Hepatocyte (in vitro differentiated cells): Measurements from ENCODE around the gene TMPRSS7.

ENCODE experiments used
- EZH2 ChIP-seq: fragments of 200-600 bp; sonication (generic); IDR thresholded peaks from 2 replicates; pipeline ENCODE4 v1.6.1; 2016; ENCODE audit warnings: antibody characterized with exemption, mild to moderate bottlenecking, borderline replicate concordance
- EZH2phosphoT487 ChIP-seq: fragments of 200-600 bp; sonication (generic); IDR thresholded peaks from one replicate; pipeline ENCODE4 v1.6.1; 2018; ENCODE audit warnings: antibody characterized with exemption, mild to moderate bottlenecking, low read depth, moderate library complexity; ENCODE audit not compliant: unreplicated experiment, severe bottlenecking
- TF ChIP-seq, protein P1 (sequence below): fragments of 200-600 bp; sonication (generic); IDR thresholded peaks from 2 replicates; pipeline ENCODE4 v1.5.1; 2016; ENCODE audit warnings: antibody characterized with exemption, mild to moderate bottlenecking; ENCODE audit not compliant: poor library complexity

- TF ChIP-seq, protein P1, sequence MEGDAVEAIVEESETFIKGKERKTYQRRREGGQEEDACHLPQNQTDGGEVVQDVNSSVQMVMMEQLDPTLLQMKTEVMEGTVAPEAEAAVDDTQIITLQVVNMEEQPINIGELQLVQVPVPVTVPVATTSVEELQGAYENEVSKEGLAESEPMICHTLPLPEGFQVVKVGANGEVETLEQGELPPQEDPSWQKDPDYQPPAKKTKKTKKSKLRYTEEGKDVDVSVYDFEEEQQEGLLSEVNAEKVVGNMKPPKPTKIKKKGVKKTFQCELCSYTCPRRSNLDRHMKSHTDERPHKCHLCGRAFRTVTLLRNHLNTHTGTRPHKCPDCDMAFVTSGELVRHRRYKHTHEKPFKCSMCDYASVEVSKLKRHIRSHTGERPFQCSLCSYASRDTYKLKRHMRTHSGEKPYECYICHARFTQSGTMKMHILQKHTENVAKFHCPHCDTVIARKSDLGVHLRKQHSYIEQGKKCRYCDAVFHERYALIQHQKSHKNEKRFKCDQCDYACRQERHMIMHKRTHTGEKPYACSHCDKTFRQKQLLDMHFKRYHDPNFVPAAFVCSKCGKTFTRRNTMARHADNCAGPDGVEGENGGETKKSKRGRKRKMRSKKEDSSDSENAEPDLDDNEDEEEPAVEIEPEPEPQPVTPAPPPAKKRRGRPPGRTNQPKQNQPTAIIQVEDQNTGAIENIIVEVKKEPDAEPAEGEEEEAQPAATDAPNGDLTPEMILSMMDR, result no peak
- TF ChIP-seq EZH2 (no peak), EZH2phosphoT487 (no peak)
These were observed 12.1 kb downstream of the TMPRSS7 start for GRCh38 chr3:112046599-112046998.
